Right lung (tissue), 5 donors: ENCODE data around the gene MAP3K2. TPM values are rescaled to one million over a fixed set of nuclear protein-coding genes. Genes with fewer than 3 reads are reported as not detected.

Experiments used
- DNase-seq, 2 donors: peaks; one replicate each; pipeline ENCODE4 v3.0.0-alpha.2; 2013
- polyA plus RNA-seq, 5 donors: library from polyadenylated mRNA; unstranded; fragments of 120-200 nt; gene quantifications; one replicate each; pipeline versions ENCODE4 v1.2.1 to v1.2.3, GENCODE V29; 2013; ENCODE audit warnings: inconsistent platforms in 1 of 5, low replicate concordance in 1 of 5; ENCODE audit not compliant: insufficient read length in 5 of 5, insufficient read depth in 1 of 5

MAP3K2 gene
- polyA plus RNA-seq, 5 donors = 17.2 to 29.9 (median 25.3) TPM

DNA sequence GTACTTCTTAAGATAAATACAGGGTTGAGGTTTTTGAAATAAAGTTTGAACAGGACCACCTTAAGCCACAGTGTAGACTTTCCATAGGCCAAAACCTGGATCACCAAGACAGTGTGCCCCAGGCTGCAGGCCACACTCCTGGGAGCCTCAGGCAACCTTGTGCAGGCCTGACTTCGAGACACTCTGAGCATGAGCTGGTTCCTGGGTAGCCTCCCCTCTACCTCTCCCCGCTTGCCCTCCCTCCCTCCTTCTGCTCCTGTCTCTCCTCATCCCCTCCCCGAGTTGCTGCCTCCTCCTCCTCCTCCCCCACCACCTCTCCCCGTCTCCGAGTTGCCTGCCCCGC lies 19.9 kb upstream of the MAP3K2 start:
- DNase-seq = no peak

DNA sequence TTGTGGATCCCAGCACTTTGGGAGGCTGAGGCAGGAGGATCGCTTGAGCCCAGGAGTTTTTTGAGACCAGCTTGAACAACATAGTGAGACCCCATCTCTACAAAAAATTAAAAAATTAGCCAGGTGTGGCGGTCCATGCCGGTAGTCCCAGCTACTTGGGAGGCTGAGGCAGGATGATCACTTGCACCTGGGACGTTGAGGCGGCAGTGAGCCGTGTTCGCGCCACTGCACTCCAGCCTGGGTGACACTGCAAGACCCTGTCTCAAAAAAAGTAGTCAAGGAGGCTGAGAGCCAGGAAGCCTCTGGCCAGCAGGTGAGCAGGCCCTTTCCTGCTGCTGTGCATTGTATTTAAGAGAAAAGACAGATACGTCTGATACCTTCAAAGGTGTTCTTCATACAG lies 19.3 kb upstream of the MAP3K2 start:
- no peak for DNase-seq

DNA sequence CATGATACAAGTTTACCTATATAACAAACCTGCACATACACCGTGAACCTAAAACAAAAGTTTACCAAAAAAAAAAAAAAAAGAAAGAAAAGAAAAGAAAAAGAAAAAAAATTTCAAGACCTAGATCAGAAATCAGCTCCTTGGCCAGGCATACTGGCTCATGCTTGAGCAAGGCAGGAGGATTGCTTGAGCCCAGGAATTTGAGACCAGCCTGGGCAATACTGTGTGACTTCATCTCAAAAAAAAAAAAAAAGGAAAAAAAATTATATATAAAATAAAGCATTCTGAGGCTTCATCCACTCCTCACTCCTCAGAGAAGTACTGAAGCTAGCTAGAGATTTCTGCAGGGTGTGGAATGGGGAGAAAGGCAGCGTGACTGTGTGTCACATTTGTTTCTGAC lies 18.7 kb upstream of the MAP3K2 start:
- no peak for DNase-seq

DNA sequence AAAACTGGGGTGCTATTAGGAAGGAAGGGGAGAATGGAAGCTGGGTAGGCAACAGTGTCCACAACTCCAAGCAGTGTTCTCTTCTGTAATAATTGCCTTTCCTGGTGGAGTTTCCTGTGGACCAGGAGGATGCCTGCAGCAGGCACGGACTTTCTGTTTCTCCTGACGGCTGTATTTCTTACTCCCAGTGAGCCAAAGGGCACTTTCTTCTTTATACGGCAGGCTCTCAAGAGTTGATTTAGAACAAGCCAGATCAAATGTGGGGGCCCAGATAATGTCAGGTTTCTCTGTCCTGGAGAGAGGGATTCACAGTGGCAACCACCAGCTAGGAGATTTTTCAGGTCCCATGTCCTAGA lies 17.5 kb upstream of the MAP3K2 start:
- no peak for DNase-seq

DNA sequence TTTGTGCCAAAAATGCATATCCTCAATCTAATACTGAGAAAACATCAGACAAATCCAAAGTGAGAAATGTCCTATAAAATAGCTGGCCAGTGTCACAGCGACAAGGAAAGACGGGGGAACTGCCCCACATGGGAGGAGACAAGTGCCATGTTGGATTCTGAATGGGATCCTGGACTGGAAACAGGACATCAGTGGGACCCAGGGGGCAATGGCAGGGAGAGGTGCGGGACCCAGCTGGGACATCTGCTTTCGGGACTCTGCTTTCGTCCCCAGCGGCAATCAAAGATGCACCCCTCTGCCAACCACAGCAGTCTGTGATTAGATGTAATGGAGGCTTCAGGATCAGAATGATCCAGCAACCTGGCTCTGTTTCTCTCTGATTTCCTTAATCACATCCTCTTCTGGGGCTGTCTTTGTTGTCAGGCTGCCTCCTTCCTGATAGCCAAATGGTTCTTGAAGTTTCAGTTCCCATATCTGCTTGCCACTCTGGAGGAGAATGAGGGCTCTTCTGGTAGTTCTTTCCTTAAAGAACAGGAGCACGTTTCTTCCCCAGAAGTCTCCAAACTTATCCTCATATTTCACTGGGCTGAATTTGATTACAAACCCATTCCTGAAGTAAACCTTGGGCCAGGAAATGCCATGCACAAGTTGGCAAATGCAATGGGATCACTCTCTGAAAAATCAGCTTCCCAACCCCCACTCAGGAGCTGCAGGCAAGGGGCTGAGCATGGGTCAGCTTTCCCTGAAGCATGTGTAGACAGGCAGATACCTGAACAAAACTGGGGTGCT lies 16.9 kb upstream of the MAP3K2 start:
- DNase-seq = no peak

DNA sequence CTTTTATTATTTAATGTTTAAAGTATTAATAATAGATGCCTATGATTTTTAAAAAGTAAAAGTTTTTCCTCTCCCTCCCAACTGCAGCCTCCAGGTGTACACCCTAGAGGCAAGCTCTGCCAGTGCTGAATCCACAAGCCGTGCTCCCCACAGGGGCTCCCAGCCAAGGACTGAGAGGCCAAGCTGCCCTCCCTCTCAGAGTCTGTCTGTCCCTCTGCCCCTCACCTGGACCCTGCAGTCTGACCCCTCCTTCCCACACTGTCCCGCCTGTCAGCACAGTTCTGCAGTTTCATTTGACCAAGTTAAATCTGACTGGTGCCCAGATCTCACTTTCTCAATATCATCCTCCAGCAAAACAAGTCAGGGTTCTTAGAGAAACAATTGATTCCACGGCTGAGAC lies 15.7 kb upstream of the MAP3K2 start:
- no peak for DNase-seq

DNA sequence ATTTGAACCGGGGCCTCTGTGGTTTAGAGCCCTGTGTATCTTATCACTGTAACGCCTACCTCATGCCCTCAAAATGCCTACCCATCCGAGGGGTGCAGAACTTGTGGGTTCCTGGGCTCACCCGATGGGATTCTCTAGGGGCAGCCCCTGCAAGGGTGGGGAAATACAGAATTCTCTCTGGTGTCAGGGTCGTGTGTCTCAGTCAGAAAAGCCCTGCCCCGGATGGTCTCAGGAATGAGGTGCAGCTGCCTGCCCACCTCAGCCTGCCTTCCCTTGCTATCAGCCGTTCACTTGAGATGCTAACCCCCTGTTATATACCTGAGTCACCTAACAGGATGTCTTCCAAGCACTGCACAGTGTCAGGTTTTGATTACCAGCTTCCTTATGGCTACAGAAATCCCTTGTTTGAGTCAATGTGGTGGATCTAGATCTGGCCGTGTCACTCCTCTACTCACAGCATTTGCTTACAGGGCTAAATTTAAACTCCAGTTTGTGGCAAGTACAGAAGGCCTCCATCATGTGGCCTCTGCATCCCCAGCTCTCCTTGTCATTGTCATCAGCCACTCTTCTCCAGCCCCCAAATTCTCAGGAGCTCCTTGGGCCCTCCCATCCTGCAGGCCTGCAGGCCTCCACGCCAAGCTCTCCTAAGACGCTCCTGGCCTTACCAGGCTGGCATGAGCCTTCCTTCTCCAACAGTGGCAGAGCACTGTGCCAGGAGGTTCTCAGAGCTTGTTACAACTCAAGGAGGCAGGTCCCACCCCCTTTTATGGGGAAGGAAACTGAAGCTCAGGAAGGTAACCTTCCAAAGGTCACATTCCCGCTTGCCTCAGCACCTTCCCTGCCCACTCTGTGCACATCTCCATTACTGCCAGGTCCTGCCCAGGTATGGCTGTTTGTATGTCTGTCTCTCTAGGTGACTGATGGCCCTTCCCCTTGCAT lies 14.3 kb upstream of the MAP3K2 start:
- DNase-seq = no peak

DNA sequence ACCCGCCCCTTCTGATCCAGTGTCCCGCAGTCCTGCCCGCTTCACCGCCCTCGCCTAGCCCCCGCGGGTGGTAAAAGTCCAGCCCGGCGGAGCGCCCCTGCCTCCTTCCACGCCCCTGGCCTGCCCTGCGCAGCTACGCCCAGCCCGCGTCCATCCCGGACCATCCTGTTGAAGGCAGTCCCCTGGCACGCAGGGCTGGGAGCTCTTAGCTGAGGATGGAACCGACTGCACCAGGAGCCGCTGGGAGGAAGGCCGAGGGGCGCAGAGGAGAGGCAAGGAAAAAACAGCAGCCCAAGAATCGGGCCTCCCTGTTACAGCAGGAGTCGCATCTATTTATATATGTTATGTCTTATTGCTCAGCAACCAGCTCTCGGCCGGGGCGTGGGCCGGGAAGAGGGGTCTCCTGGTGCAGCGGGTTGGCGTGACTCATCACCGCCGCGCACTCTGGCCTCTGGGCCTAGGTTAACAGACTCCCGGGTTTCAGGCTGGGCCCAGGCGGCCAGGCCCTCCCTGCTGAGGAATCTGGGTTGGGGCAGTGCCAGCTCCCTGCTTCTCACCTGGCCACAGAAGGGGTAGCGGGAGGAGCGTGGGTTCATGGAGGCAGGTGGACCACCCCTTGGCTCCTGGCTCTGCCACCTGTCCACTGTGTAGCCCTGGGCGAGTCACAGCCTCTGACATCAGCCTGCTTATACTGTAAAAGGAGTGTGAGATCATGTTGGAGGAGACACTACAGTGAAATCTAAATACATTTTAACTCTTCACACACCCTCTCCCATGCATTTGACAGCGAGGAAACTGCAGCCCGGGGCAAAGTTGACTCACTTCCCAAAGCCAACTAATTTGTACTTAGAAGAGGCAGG lies 13.4 kb upstream of the MAP3K2 start:
- no peak for DNase-seq

DNA sequence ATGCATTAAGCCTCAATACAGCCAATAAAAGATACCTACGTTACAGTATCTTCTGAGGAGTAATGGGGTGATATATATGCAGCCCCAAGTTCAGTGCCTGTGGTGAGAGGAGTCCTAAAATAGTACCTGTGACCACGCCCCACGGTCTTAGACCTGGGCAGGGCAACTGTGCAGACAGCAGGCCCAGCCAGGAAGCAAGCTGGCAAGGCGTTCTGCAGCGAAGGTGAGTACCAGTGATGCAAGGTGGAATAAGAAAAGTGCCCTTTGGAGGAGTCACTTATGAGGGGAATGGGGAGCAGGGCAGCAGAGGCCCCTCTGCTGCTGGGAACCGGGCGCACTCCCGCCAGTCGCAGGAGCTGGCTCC lies 12.7 kb upstream of the MAP3K2 start:
- no peak for DNase-seq

DNA sequence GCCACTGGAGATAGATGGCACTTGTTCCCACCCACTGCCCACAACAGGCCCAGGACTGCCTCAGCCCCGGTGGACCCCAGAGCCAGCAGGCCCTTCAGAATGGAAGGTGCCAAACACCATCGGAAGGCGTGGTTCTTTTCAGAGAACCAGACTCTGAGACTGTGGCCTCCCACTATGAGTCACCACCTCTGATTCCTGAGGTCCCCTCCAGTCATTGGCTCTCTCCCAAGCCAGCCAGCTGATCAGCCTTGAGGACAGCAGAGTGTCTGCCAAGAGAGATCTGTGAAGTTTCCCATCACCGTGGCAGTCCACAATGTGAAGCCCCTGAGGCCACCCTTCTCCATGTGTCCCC lies 10.4 kb upstream of the MAP3K2 start:
- DNase-seq = no peak

DNA sequence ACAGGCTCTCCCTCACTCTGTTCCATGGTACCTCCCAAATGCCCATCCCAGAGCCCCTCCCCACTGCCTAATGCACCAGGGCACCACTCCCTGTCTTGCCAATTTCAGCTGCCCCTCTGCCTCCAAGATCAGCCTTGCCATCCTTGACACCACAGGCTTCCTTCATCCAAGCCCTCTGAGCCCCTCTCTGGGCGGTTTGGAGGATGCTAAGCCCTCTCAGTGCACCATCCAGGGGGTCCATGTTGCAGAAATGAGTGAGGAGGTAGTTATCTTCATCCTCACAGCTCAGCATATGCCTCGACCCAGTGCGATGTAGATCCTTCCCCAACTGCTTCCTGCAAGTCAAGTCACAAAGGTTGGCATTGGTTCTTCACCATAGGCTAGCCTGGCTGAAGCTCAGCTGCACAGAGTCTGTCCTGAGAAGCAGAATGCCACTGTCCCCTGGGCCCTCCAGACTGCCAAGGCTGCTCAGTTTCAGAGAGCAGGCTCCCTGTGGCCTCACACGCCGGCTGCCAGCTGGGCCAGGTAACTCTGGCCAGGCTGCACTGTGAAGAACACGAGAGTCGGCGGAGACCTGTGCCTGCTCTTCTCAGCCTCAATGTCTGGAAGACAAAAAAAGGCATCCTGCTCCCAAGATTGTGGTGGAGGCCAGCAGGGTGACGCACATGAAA lies 9.9 kb upstream of the MAP3K2 start:
- DNase-seq = no peak

DNA sequence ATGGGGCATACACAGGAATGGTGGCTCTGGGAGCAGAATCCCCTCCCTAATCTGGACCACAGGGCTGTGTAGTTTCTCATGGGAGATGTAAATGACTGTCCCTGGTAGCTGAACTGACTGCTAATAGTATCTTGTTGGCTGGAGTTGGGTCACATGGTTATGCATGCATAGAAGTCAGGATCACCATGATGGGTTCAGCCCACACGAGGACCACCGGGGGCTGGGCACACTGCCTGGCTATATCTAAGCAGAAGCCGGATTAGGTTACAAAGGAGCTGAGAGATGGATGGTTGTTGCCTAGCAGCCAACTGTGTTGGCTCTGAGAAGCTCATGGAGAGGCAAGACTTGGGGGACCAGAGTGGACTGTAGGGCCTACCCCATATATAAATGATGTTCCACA lies 6.7 kb upstream of the MAP3K2 start:
- no peak for DNase-seq

DNA sequence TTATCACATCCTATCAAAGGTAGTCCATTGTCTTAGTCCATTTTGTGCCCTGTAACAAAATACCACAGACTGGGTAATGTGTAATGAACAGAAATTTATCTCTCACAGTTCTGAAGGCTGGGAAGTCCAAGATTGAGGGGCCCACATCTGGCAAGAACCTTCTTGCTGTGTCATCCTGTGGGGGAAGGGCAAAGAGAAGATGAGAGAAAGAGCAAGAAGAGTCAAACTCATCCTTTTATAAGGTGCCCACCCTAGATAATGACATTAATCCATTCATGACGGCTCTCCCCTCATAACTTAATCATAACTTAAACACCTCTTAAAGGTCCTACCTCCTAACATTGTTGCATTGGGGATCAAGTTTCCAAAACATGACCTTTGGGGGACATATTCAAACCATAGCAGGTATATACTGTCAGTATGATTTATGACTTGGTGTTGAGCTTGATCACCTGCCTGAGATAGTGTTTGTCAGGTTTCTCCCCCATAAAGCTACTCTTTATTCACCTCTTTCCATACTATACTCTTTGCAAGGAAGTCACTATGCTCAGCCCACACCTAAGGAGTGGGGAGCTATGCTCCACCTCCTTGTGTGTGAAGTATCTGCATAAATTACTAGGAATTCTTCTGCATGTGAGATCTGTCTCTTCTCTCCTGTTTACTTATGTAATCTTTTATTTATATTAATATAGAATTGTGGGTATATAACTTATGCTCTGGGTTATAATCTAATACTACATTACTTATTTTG lies 5.2 kb upstream of the MAP3K2 start:
- DNase-seq = no peak

DNA sequence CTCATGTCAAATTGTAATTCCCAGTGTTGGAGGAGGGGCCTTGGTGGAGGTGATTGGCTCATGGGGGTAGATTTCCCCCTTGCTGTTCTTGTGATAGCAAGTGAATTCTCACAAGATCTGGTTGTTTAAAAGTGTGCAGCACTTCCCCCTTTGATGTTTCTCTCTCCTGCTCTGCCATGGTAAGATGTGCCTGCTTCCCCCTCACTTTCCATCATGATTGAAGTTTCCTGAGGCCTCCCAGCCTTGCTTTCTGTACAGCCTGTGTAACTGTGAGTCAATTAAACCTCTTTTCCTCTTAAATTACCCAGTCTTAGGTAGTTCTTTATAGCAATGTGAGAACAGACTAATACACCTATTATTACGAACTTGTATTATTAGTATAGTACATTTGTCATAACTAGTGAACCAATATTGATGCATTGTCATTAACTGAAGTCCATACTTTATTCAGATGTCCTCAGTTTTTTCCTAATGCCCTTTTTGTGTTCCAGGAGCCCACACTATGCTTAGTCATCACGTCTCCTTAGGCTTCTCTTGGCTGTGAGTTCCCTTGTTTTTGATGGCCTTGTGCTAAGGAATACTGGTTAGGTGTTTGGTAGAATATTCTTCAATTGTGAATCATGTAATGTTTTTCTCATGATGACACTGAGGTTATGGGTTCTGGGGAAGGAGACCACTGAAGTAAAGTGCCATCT lies 4.5 kb upstream of the MAP3K2 start:
- no peak for DNase-seq

DNA sequence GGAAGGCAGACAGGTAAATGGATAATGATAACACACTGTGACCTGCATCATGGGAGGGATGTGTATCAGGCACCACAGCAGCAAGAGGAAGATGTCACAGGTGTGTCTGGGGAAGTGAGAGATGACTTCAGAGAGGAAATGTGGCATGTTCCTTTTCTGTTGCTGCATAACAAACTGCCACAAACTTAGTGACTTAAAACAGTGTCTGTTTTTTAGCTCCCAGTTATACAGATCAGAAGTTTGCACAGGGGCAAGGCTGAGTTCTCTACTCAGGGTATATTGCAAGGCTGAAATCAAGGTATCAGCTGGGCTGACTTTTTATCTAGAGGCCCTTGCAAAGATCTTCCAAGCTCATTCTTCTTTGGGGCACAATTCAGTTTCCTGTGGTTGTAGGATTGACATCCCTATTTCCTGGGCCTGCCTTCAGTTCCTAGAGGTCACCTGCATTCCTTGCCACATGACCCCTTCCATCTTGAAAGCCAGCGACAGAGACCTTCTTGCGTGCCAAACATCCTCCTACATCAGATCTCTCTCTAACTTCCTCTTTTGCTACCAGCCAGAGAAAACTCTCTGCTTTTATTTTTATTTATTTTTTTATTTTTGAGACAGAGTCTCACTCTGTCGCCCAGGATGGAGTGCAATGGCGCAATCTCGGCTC lies 2.1 kb upstream of the MAP3K2 start:
- no peak for DNase-seq

DNA sequence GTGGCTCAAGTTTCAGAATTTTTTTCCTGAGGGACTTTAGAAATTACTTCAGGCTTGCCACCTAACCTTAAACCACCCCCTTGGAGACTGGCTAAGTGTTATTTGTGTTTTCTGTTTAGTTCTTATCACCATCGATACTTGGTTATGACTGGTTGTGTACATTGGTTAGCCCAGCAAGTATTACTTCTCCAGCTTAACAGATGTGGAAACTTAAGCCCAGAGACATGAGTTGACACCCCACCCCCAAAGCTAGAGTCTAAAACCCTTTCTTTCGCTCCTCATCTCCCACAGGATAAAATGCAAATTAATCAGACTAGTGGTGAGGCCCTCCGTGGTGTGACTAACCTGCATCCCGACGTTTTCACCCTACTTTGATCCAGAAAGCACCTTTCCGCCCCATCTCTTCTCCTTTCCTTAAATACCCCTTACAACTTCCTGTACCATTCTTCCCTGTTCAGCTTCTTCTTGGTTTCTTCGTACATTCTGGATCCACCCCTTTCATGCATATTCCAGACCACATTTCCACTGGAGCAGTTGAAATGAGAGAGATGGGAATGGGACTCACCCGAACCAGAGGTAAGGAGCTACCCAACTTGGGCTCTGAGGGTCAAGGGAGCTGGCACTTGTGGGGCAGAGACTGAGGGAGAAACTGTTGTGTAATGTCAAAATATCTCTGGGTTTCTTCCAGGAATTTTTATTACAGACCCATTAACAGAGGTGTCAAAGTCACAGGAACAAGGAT lies 819 bp upstream of the MAP3K2 start:
- no peak for DNase-seq

DNA sequence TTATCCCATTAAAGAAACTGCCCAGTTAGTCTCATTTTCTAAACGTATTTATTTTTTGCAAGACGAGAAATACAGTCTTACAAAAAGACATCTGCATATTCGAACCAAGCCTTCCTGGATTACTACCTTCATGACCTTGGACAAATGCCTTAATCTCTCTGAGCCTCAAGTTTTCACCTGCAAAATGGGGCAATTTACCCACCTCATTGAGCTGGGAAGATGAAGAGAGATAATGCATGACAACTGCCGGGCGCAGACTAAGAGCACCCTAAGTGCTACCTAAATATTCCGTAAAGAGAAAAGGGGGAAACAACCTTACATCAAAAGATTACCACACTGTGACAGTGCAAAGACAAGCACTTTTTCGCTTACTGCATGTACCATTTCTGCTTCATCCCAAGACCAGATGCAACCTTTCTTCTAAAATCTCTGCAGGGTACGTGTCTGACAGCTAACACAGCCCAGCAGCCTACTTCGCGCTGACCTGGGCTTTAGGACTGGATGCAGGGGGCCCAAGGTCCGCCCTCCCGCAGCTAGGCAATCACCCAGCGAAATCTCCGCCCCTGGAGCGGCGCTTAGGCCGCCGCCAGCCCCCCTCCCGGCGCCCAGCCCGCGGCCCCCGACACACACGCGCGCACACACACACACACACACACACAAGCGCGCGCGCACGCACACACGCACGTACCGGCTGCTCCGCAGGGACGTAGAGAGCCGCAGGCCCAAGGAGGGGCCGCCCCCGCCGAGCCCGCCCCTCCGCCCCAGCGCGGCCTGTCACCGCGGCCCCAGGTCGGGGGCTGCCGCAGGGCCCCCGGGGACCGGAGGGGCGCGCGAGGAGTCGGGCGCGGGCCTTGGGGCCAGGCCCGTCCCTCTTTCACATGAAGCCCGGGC lies 766 bp downstream of the MAP3K2 start:
- peak; percentile 86 to 88 for DNase-seq

DNA sequence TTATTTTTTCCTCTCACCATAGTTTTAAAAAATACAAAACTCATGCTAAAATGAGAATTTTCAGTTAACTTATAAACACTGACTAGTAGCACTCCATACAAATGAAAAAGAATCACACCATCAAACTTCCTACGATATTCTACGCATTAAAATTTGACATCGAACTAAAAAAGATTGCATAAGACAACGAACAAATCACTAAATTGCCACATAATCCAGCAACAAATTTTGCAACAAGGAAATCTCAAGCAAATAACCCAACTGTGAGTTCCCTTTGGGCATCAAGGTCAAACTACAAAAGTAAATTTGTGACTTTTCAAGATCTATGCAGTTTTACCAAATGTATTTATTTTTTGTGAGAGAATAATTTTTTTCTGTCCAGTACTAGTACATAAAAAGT lies 1.5 kb downstream of the MAP3K2 start:
- peak in 1 of 2 donors; percentile 16 for DNase-seq
